Kidney tubule cell (primary cell): Measurements from ENCODE around the gene PDAP1.
A peak's percentile ranks its signal among the peaks of the same experiment; 100 is the strongest.
"Not testable (repeated sequence)": the region's sequence is repeated elsewhere in the genome, so short reads cannot be mapped to it uniquely, and the experiment has no call there.

Experiments
- DNase-seq: peaks from one replicate; pipeline ENCODE4 v3.0.0-alpha.2; 2018; ENCODE audit warnings: low spot score

PDAP1 gene

GRCh38 chr7:99408379-99409191, at the start of gene PDAP1, which contains the start of gene BUD31:
PDAP1 (minus strand) TSS chr7:99408597; CDS start chr7:99408548, 49 bp downstream.
BUD31 (plus strand) TSS chr7:99408969; CDS start chr7:99411093, 2,124 bp downstream.
- DNase-seq, result peak; percentile 95

- DNase-seq, result no peak
These were observed 49.5 kb upstream of the PDAP1 start for GRCh38 chr7:99457650-99458493.

- no peak for DNase-seq
These were observed 48.8 kb upstream of the PDAP1 start for GRCh38 chr7:99457050-99457649.

GRCh38 chr7:99456288-99456687, 47.9 kb upstream of the PDAP1 start:
- DNase-seq, result no peak

- no peak for DNase-seq
These were observed 47.5 kb upstream of the PDAP1 start for GRCh38 chr7:99455874-99456273.

GRCh38 chr7:99453105-99453504, 44.7 kb upstream of the PDAP1 start:
- no peak for DNase-seq

- DNase-seq, result no peak
These were observed 44.1 kb upstream of the PDAP1 start for GRCh38 chr7:99452541-99452940.

GRCh38 chr7:99451936-99452335, 43.5 kb upstream of the PDAP1 start:
- DNase-seq, result no peak

GRCh38 chr7:99449326-99449725, 40.9 kb upstream of the PDAP1 start:
- no peak for DNase-seq

- DNase-seq, result no peak
These were observed 40.5 kb upstream of the PDAP1 start for GRCh38 chr7:99448855-99449254.

GRCh38 chr7:99447943-99448342, 39.5 kb upstream of the PDAP1 start:
- DNase-seq, result no peak

GRCh38 chr7:99446096-99446495, 37.7 kb upstream of the PDAP1 start:
- DNase-seq, result no peak

GRCh38 chr7:99440195-99440594, 31.8 kb upstream of the PDAP1 start:
- no peak for DNase-seq

- peak; percentile 96 for DNase-seq
These were observed 30.4 kb upstream of the PDAP1 start, which contains the start of the genes CPSF4 and PTCD1 for GRCh38 chr7:99438573-99439480. CPSF4 (plus strand) TSS chr7:99438943; CDS start chr7:99439083, 140 bp downstream. PTCD1 (minus strand) TSS chr7:99438798; CDS start chr7:99435242, 3,556 bp downstream.

- no peak for DNase-seq
These were observed 29.7 kb upstream of the PDAP1 start for GRCh38 chr7:99437946-99438572.

GRCh38 chr7:99433158-99433557, 24.8 kb upstream of the PDAP1 start:
- DNase-seq, result no peak

GRCh38 chr7:99431756-99432540, 23.6 kb upstream of the PDAP1 start:
- not testable (repeated sequence) for DNase-seq

- DNase-seq, result no peak
These were observed 21.4 kb upstream of the PDAP1 start for GRCh38 chr7:99429756-99430155.

- DNase-seq, result no peak
These were observed 20.7 kb upstream of the PDAP1 start for GRCh38 chr7:99428972-99429566.
